GM23338 (cell line): ENCODE data around the gene SVOPL. TPM values are rescaled to one million over a fixed set of nuclear protein-coding genes. Genes with fewer than 3 reads are reported as not detected.

Experiments
- ATAC-seq: fragments of 200-7000 bp; cut with Tn5 transposase; 3 replicates; pipeline ENCODE4 v1.9.1; 2020
- DNase-seq: peaks from one replicate; pipeline ENCODE4 v3.0.0-alpha.2; 2015; ENCODE audit warnings: low spot score
- H2AFZ ChIP-seq: fragments of 200-600 bp; sonication (generic); 2 replicates; pipeline ENCODE4 v1.8.0; 2016; ENCODE audit warnings: antibody characterized with exemption, mild to moderate bottlenecking, moderate library complexity
- H3F3A ChIP-seq: fragments of 200-600 bp; sonication (generic); replicated peaks from 2 replicates; pipeline ENCODE4 v1.8.0; 2017; ENCODE audit warnings: antibody characterized with exemption, mixed run types, low read depth
- H3K27ac ChIP-seq: fragments of 200-600 bp; sonication (generic); 2 replicates; pipeline ENCODE4 v1.6.1; 2016; ENCODE audit warnings: low read depth
- H3K27me3 ChIP-seq: fragments of 200-600 bp; sonication (generic); 2 replicates; pipeline ENCODE4 v1.8.0; 2016; ENCODE audit warnings: mild to moderate bottlenecking, mixed run types, moderate library complexity; ENCODE audit not compliant: insufficient read depth
- H3K36me3 ChIP-seq: fragments of 200-600 bp; sonication (generic); 2 replicates; pipeline ENCODE4 v1.8.0; 2016; ENCODE audit warnings: mild to moderate bottlenecking; ENCODE audit not compliant: insufficient read depth
- H3K4me1 ChIP-seq: fragments of 200-600 bp; sonication (generic); 2 replicates; pipeline ENCODE4 v1.8.0; 2016; ENCODE audit warnings: mild to moderate bottlenecking, moderate library complexity; ENCODE audit not compliant: insufficient read depth
- H3K4me2 ChIP-seq: fragments of 200-600 bp; sonication (generic); 2 replicates; pipeline ENCODE4 v1.7.1; 2017; ENCODE audit warnings: mixed run types
- H3K4me3 ChIP-seq: fragments of 200-600 bp; sonication (generic); 2 replicates; pipeline ENCODE4 v1.6.1; 2016; ENCODE audit warnings: mixed run types
- H3K79me2 ChIP-seq: fragments of 200-600 bp; sonication (generic); replicated peaks from 2 replicates; pipeline ENCODE4 v1.8.0; 2017; ENCODE audit warnings: mild to moderate bottlenecking; ENCODE audit not compliant: insufficient read depth
- H3K9me2 ChIP-seq: fragments of 200-600 bp; sonication (generic); 2 replicates; pipeline ENCODE4 v1.8.0; 2017; ENCODE audit not compliant: insufficient read depth
- H4K20me1 ChIP-seq: fragments of 200-600 bp; sonication (generic); replicated peaks from 2 replicates; pipeline ENCODE4 v1.8.0; 2017; ENCODE audit warnings: mild to moderate bottlenecking; ENCODE audit not compliant: insufficient read depth
- H3K27ac Mint-ChIP-seq: 2 replicates; pipeline ENCODE4 v1.8.0; 2020; ENCODE audit warnings: inconsistent platforms, mild to moderate bottlenecking, moderate library complexity, mixed read lengths
- H3K27me3 Mint-ChIP-seq: 3 replicates; pipeline ENCODE4 v1.8.0; 2022; ENCODE audit warnings: low read depth, mild to moderate bottlenecking, moderate library complexity, mixed read lengths, inconsistent platforms; ENCODE audit not compliant: insufficient read depth, poor library complexity
- H3K36me3 Mint-ChIP-seq: 3 replicates; pipeline ENCODE4 v1.8.0; 2021; ENCODE audit warnings: low read depth, mild to moderate bottlenecking, inconsistent platforms, moderate library complexity, mixed read lengths
- H3K4me1 Mint-ChIP-seq: 3 replicates; pipeline ENCODE4 v1.8.0; 2020; ENCODE audit warnings: mild to moderate bottlenecking, inconsistent platforms, mixed read lengths
- H3K4me3 Mint-ChIP-seq: 3 replicates; pipeline ENCODE4 v1.8.0; 2021; ENCODE audit warnings: moderate library complexity, mild to moderate bottlenecking, inconsistent platforms, mixed read lengths
- H3K9me3 Mint-ChIP-seq: 3 replicates; pipeline ENCODE4 v1.8.0; 2020; ENCODE audit warnings: moderate library complexity, mild to moderate bottlenecking, inconsistent platforms, mixed read lengths
- CREB1 ChIP-seq: fragments of 250-450 bp; sonication (Bioruptor Pico); IDR thresholded peaks from 2 replicates; pipeline ENCODE4 v1.5.0; 2020; ENCODE audit warnings: low read depth, mild to moderate bottlenecking, moderate library complexity
- ETS1 ChIP-seq: IDR thresholded peaks from 2 replicates; pipeline ENCODE4 v1.6.1; 2016; ENCODE audit warnings: antibody characterized with exemption
- EZH2 ChIP-seq: fragments of 200-600 bp; sonication (generic); IDR thresholded peaks from one replicate; pipeline ENCODE4 v1.8.0; 2017; ENCODE audit warnings: antibody characterized with exemption, mild to moderate bottlenecking, low read depth; ENCODE audit not compliant: unreplicated experiment
- EZH2phosphoT487 ChIP-seq: fragments of 200-600 bp; sonication (generic); IDR thresholded peaks from one replicate; pipeline ENCODE4 v1.8.1; 2018; ENCODE audit warnings: antibody characterized with exemption; ENCODE audit not compliant: unreplicated experiment
- JUNB ChIP-seq: IDR thresholded peaks from one replicate; pipeline ENCODE4 v1.6.1; 2016; ENCODE audit warnings: antibody characterized with exemption; ENCODE audit not compliant: unreplicated experiment
- NANOG ChIP-seq: IDR thresholded peaks from 2 replicates; pipeline ENCODE4 v1.6.1; 2016; ENCODE audit warnings: antibody characterized with exemption, borderline replicate concordance
- POLR2AphosphoS5 ChIP-seq: IDR thresholded peaks from 2 replicates; pipeline ENCODE4 v1.6.1; 2016; ENCODE audit warnings: antibody characterized with exemption, low read depth
- REST ChIP-seq: IDR thresholded peaks from one replicate; pipeline ENCODE4 v1.6.1; 2018; ENCODE audit warnings: antibody characterized with exemption; ENCODE audit not compliant: unreplicated experiment
- STAT1 ChIP-seq: IDR thresholded peaks from one replicate; pipeline ENCODE4 v1.6.1; 2016; ENCODE audit warnings: antibody characterized with exemption; ENCODE audit not compliant: unreplicated experiment
- ZNF114 ChIP-seq: fragments of 250-450 bp; sonication (Bioruptor Pico); IDR thresholded peaks from 2 replicates; pipeline ENCODE4 v1.5.0; 2020; ENCODE audit warnings: mild to moderate bottlenecking, moderate library complexity
- ZNF331 ChIP-seq: fragments of 250-450 bp; sonication (Bioruptor Pico); IDR thresholded peaks from 2 replicates; pipeline ENCODE4 v1.5.0; 2020; ENCODE audit warnings: low read depth, mild to moderate bottlenecking, moderate library complexity
- ZNF462 ChIP-seq: fragments of 250-450 bp; sonication (Bioruptor Pico); IDR thresholded peaks from 2 replicates; pipeline ENCODE4 v1.5.0; 2020; ENCODE audit warnings: mild to moderate bottlenecking, moderate library complexity
- polyA plus RNA-seq: library from polyadenylated mRNA; unstranded; fragments of >200 nt; fragmentation: Nextera tagmentation; extraction: Ambion mirVana; gene quantifications from 2 replicates; pipeline ENCODE4 v1.2.1, GENCODE V29; 2016
- total RNA-seq: library from RNA; depleted of rRNA; stranded (reverse); fragments of >200 nt; shearing (Covaris generic); gene quantifications from 2 replicates; pipeline ENCODE4 v1.2.3, GENCODE V29; 2014
- TF ChIP-seq, protein P1 (sequence below), 2 experiments: fragments of 200-600 bp in 1 of 2; sonication (generic) in 1 of 2; conservative IDR thresholded peaks; 2 replicates each; pipeline versions ENCODE4 v1.5.1 to v1.6.1; 2016 to 2017; ENCODE audit warnings: antibody characterized with exemption in 2 of 2, low read depth in 2 of 2, mild to moderate bottlenecking in 2 of 2, moderate library complexity in 1 of 2

SVOPL gene
- total and polyA plus RNA-seq, 2 experiments from 2014 or later = 1.4 to 2.1 TPM

- Mint-ChIP-seq H3K27ac (peak overlapping the region; percentile 76; the same call in 1 of the 2 replicates), H3K4me3 (peak overlapping the region; percentile 80), H3K27me3 (peaks cover 11% of the 10 kb centered on the region), H3K4me1 (peaks cover 69% of the 10 kb centered on the region), H3K36me3 (peaks cover 17% of the 10 kb centered on the region), H3K9me3 (peaks cover 17% of the 10 kb centered on the region)
- Histone ChIP-seq H2AFZ (peak overlapping the region; percentile 91), H3K4me3 (peak overlapping the region; percentile 65), H4K20me1 (no peaks in the 10 kb centered on the region), H3K27me3 (no peaks in the 10 kb centered on the region), H3K4me2 (peak overlapping the region; percentile 68), H3K36me3 (no peaks in the 10 kb centered on the region), H3K9me2 (no peaks in the 10 kb centered on the region), H3F3A (no peaks in the 10 kb centered on the region; the same call in 1 of the 2 replicates), H3K4me1 (peaks cover 60% of the 10 kb centered on the region), H3K27ac (0 out of 2 replicates have a peak overlapping the region, but pooled peaks have one; percentile 2), H3K79me2 (no peaks in the 10 kb centered on the region)
- ATAC-seq (peak; percentile 68), DNase-seq (peak; percentile 78)
- no peak for TF ChIP-seq STAT1
- TF ChIP-seq ZNF114 (CRISPR knock-in tag) = no peak
- TF ChIP-seq, protein P1, sequence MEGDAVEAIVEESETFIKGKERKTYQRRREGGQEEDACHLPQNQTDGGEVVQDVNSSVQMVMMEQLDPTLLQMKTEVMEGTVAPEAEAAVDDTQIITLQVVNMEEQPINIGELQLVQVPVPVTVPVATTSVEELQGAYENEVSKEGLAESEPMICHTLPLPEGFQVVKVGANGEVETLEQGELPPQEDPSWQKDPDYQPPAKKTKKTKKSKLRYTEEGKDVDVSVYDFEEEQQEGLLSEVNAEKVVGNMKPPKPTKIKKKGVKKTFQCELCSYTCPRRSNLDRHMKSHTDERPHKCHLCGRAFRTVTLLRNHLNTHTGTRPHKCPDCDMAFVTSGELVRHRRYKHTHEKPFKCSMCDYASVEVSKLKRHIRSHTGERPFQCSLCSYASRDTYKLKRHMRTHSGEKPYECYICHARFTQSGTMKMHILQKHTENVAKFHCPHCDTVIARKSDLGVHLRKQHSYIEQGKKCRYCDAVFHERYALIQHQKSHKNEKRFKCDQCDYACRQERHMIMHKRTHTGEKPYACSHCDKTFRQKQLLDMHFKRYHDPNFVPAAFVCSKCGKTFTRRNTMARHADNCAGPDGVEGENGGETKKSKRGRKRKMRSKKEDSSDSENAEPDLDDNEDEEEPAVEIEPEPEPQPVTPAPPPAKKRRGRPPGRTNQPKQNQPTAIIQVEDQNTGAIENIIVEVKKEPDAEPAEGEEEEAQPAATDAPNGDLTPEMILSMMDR (conservative IDR thresholded peaks at IDR 0.05; ENCODE audit: low read depth in 2 of 2) = no peak
- no peak for TF ChIP-seq ZNF331 (CRISPR knock-in tag)
- TF ChIP-seq REST = no peak
- TF ChIP-seq EZH2 = no peak
- no peak for TF ChIP-seq JUNB
- TF ChIP-seq EZH2phosphoT487 = no peak
- no peak for TF ChIP-seq POLR2AphosphoS5
- no peak for TF ChIP-seq NANOG
- TF ChIP-seq CREB1 (CRISPR knock-in tag) = no peak
- no peak for TF ChIP-seq ETS1
- no peak for TF ChIP-seq ZNF462 (CRISPR knock-in tag)
Observed at GRCh38 chr7:138663725-138664710, 37.1 kb downstream of the SVOPL start.
